ENCODE data around the gene SMIM22.
"Not testable (repeated sequence)": the region's sequence is repeated elsewhere in the genome, so short reads cannot be mapped to it uniquely, and the experiment has no call there.

The SMIM22 gene

GRCh38 chr16:4769306-4769638 lies 25.9 kb upstream of the SMIM22 start:
- no peak for DNase-seq

- no peak for DNase-seq
Measured at GRCh38 chr16:4771646-4772045, 23.5 kb upstream of the SMIM22 start.

GRCh38 chr16:4772351-4772750 lies 22.8 kb upstream of the SMIM22 start:
- no peak for DNase-seq

DNA sequence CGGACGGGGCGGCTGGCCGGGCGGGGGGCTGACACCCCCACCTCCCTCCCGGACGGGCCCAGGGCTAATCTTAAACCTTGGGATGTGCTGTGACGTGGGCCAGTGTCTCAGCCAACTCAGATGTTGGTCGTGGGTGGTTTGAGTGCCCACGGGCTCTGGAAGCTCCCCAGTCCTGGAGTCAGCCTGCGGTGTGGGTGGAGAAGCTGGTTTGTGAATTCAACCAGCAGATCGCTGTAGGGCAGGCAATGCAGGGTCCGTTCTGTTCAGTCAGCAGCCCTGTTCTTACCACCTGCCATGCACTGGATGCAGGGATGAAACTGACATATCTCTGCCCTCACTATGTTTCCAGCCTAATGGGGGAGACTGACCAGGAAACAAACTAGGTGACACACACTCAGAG lies 20.2 kb upstream of the SMIM22 start:
- DNase-seq: no peak

- no peak for DNase-seq
Measured at GRCh38 chr16:4776141-4776705, 18.9 kb upstream of the SMIM22 start.

DNA sequence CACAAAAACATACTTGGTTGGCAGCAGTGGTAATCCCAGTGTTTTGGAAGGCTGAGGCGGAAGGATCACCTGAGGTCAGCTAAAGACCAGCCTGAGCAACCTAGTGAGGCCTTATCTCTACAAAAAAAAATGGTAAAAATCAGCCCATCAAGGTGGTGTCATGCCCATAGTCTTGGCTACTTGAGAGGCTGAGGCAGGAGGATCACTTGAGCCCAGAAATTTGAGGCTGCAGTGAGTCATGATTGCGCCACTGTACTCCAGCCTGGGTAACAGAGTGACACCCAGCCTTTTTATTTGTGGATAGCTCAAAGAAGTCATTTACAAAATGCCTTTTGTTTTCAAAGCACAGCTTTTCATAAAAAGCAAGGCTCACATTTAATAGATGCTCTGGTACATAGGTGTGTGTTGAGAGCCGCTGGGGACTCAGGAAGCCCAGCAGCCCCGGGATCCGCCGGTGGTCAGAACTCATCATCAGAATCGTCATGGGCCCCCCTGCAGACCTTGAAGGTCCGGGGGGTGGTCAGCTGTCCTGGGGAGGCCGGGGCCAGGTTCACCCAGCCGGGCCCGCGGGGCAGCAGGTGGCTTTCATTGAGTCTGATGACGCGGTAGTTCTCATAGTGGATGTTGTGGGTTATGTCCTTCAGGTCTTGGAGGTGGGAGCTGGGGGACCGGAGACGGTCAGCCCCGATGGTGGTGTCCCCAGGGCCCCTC lies 17.7 kb upstream of the SMIM22 start:
- DNase-seq: no peak

GRCh38 chr16:4778050-4778392 lies 17.1 kb upstream of the SMIM22 start:
- DNase-seq: no peak

- DNase-seq: no peak
Measured at GRCh38 chr16:4780235-4780634, 14.9 kb upstream of the SMIM22 start.

GRCh38 chr16:4783251-4783950 lies 11.8 kb upstream of the SMIM22 start:
- DNase-seq: no peak

DNA sequence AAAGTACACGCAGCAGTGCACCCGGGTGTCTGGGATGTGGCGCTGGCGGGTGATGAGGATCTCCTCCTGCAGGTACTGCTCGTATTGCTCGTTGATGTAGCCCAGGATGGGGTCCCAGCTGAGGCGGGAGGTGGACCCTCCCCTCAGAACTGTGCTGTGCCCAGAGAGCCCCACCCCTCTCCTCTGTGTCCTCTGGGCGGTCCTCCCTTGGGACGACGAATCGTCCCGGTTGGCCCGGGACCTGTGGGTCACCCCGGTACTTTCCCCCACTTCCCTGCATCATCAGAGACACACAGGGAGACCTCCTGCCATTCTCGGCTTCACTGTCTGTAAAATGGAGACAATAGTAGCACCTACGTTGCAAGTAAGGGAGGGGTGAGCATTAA lies 11.2 kb upstream of the SMIM22 start:
- no peak for DNase-seq

- DNase-seq: not testable (repeated sequence)
Measured at GRCh38 chr16:4784444-4784987, 10.7 kb upstream of the SMIM22 start.

GRCh38 chr16:4785758-4786433 lies 9.3 kb upstream of the SMIM22 start:
- no peak for DNase-seq

DNA sequence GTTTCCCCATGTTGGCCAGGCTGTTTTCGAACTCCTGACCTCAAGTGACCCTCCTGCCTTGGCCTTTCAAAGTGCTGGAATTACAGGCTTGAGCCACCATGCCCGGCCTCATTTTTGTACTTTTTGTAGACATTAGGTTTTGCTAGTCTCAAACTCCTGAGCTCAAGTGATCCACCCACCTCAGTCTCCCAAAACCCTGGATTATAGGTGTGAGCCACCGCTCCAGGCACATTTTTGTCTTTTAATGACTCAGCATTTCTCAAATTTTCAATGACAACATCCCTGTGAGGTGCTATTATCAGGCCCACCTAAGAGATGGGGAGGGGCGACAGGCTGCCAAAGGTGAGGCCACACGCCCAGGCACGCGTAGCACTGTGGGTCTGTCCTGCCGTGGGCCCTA lies 8.1 kb upstream of the SMIM22 start:
- no peak for DNase-seq

DNA sequence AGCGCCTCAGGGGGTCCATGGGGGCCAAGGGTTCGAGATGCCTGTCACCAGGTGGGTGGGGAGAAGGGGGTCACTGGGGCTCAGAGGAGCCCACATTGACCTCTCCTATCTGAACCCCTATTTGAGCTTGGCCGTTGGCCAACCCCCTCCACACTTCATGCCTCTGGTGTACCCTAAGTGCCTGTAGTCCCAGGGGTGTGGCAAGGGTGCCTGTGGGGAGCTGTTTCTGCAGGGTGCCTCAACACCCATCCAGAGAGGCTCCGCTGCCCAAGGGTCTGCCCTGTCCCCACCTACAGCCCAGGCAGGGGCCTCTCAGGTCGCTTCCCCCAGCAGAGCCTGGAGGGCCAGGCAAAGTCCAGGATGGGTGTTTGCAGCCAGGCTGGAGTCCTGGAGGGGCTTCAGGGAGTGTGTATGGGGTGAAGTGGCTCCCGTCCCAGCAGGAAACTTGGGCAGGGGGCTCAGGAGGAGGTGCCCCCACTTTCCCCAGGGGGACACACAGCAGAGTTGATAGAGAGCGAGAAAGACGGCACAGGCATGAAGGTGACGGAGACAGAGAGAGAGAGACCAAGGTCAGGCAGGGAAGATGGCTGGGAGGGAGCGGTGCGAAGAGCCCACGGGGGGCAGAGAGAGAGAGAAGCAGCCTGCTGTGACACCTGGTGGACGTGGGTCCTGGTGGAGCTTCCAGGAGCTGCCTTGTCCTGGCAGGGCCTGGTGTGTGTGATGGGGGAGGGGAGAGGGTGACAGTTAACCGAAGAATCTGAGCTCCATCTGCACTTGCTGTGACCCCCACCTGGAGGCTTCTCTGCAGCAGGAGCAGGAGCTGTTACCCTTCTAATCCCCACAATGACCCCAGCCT lies 7.3 kb upstream of the SMIM22 start, which contains the start of gene SEPTIN12:
TSS of gene SEPTIN12 (minus strand) at position 719 of the 856 bp plus-strand sequence. CDS start at position 19, 700 bp downstream.
- no peak for DNase-seq

DNA sequence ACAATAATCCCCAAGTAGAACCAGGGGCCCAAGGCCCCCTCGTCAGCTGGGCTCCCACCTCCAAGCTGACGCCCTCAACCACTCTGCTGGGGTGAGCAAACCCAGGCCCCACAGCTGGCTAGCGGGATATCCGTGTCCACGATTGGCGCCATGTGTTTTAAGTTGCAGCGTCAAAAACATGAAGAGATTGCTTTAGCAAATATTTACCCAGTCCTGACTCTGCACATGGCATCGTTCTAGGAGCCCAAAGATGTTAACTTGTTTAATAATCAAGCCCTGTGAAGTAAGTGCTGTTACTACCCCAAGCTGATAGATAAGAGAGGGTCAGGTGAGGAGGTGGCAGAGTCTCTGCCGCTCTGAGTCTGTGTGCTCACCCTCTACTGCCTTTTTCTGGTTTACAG lies 6.7 kb upstream of the SMIM22 start:
- DNase-seq: no peak

- no peak for DNase-seq
Measured at GRCh38 chr16:4788910-4789309, 6.3 kb upstream of the SMIM22 start.

DNA sequence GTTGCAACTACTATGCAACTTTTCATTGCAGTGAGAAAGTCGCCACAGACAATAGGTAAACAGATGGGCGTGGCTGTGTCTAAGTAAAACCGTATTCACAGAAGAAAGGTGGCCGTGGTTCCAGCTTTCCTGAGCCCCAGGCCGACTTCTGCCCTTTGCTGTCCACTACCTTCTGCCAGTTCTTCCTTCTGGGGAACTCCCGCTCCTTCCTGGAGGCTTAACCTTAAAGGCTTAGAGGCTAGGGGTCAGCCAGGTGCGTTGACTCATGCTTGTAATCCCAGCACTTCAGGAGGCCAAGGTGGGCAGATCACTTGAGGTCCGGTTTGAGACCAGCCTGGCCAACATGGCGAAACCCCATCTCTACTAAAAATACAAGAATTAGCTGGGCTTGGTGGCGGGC lies 4.9 kb upstream of the SMIM22 start:
- no peak for DNase-seq

DNA sequence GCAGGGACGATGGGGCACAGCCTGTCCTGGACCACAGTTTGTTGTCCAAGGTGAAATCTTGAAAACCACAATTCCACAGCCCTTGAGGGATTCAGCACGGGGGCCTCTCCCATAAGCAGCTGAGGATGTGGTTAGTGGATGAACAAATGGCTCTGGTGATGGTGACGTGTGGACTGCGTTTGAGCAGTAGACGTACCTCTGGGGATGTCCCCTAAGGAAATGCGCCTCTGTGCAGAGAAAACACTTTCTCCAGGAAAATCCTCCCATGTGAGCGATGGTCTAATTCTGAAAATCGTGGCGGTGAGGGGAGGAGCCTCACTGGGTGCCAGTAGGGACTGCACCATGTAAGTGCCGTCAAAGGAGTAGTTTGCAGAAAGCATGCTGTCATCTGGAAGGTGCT lies 4.3 kb upstream of the SMIM22 start:
- DNase-seq: no peak

DNA sequence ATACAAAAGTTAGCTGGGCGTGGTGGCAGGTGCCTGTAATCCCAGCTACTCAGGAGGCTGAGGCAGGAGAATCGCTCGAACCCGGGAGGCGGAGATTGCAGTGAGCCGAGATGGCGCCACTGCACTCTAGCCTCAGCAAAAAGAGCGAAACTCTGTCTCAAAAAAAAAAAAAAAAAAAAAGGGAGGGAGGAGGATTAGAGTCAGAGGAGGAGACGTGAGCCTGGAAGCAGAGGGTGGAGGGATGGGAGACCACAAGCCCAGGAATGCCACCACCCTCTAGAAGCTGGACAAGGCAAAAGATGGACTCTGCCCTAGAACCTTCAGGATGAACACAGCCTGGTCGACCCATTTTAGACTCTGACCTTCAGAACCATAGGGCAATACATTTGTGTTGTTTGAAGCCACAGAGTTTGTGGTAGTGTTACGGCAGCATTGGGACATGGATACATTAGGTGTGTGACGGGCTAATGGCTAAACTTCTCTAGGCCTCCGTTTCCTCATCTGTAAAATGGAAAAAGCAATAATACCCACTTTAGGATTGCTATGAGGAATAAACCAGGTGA lies 2.1 kb upstream of the SMIM22 start:
- DNase-seq: no peak

DNA sequence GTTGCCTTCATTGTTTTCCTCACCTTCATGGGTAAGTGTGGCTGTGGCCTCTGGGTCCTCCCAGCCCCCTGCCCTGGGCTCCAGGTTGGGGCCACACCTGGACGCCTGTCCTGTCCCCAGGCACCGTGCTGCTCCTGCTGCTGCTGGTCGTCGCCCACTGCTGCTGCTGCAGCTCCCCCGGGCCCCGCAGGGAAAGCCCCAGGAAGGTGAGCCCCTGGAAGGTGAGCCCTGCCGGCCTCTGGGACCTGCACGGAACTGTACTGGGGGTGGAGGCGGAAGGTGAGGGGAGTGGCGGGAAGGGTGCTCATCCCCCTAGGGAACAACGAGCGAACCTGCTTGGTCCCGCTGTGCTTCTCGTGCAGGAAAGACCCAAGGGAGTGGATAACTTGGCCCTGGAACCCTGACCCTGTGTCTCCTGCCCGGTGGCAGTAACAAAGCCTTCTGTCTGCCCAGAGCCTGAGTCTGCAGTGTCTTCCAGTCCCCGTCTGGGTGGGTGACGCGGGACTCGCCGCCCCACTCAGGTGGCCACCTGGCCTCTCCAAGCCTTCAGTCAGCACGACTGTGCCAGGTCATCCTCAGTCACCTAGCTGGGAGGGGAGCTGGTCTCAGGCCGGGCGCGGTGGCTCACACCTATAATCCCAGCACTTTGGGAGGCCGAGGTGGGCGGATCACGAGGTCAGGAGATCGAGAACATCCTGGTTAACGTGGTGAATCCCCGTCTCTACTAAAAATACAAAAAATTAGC lies 831 bp downstream of the SMIM22 start:
- DNase-seq: no peak

GRCh38 chr16:4796982-4797804 lies 2.0 kb downstream of the SMIM22 start:
- no peak for DNase-seq

Data from hematopoietic multipotent progenitor cell treated with erythropoietin and hydrocortisone succinate and interleukin-3 and kit ligand, for 6 days (in vitro differentiated cells).